GM20000 (cell line): Measurements from ENCODE around the gene ZGPAT.

Experiments used
- DNase-seq: peaks from one replicate; pipeline ENCODE4 v3.0.0; 2012; ENCODE audit warnings: low spot score
- TF ChIP-seq, protein P1 (sequence below): IDR thresholded peaks from 2 replicates; pipeline ENCODE4 v1.5.1; 2012; ENCODE audit warnings: mild to moderate bottlenecking, control low read depth; ENCODE audit errors: extremely low read depth, missing control alignments

ZGPAT gene

DNA sequence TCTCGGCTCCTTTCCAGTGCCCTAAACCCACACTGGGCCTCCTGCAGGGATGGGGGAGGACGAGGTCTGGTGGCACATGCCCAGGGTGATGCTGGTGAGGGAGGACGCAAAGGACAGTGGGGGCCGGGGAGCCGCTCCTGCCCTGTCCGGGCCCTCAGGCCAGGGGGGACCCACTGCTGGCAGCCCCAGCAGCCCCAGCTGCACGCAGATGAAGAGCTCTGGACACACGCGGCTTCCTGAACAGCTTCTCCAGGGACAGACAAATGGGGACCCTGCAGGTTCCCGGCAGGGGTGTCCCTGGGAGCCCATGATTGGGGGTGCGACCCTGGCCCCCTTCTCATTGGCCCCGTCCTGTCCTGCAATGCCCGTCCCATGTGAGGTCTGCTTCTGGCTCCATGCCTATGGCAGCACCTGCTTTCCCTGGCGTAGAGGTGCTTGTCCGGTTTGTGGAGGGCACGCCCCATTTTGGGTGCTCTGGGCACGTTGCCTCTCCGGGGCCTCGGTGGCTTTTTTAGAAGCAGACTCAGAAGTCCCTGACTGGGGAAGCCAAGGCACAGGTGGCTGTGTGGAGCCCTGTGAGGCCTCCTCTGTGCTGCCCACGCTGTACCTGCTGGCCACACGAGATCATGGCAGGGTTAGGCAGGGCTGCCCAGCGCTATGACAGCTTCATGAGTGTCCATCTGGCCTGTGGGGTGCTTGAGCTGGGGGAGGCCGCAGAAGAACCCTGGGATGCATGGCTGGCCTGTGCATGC, 26.8 kb upstream of the ZGPAT start:
- TF ChIP-seq, protein P1, sequence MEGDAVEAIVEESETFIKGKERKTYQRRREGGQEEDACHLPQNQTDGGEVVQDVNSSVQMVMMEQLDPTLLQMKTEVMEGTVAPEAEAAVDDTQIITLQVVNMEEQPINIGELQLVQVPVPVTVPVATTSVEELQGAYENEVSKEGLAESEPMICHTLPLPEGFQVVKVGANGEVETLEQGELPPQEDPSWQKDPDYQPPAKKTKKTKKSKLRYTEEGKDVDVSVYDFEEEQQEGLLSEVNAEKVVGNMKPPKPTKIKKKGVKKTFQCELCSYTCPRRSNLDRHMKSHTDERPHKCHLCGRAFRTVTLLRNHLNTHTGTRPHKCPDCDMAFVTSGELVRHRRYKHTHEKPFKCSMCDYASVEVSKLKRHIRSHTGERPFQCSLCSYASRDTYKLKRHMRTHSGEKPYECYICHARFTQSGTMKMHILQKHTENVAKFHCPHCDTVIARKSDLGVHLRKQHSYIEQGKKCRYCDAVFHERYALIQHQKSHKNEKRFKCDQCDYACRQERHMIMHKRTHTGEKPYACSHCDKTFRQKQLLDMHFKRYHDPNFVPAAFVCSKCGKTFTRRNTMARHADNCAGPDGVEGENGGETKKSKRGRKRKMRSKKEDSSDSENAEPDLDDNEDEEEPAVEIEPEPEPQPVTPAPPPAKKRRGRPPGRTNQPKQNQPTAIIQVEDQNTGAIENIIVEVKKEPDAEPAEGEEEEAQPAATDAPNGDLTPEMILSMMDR: no peak
- DNase-seq: no peak

DNA sequence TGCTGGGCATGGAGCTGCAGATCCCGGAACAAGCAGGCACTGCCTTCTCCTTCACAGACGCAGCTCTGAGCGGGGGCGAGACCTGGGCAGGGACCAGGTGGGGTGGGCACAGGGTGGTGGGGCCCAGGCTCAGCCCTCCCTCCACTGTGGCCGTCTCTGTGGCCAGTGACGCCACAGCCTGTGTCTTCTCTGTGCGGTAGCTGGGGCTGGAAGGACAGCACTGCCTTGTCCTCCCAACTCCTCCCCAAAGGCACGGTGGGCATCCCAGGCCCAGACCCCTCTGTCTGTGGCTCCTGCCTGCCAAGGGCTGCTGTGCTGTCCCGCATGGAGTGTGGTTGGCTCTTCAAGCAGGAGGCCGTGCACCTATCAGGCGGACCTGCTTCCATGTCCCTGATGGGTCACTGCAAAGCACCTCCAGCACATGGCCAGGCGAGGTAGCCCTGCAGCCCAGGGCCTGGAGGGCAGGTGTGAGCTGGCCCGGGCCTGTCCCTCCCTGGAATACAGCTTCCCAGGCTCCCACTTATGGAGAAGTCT, 26.2 kb upstream of the ZGPAT start:
- no peak for DNase-seq

DNA sequence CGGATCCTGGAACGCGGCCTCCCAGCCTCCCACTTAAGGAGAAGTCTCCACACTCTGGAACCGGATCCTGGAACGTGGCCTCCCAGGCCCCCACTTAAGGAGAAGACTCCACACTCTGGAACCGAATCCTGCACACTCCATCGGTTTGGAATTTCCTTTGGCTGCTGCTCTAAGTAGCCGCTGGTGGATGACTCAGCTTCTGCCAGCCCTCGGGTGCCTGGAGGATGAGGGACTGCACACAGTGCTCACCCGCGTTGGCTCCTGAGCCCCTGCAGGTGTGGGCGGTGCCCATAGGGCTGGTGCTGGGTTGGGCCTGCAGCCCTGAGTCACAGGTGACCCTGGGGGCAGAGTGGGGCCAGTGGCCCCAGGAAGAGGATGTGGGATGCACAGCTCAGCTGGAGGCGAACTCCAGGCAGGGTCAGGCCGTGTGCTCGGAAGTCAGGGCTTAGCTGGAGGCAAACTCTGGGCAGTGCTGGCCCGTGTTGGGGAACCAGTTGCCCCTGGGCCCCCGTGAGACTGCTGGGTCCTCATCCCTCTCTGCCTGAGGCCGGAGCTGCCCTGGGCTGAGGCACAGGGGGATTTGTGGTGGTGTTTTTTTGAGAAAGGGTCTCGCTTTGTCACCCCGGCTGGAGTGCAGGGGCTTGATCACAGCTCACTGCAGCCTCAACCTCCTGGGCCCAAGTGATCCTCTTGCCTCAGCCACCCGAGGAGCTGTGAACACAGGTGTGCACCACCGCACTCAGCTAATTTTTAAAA, 25.3 kb upstream of the ZGPAT start:
- DNase-seq: no peak
- TF ChIP-seq, protein P1: no peak

More for the DNA sequence above, 26.2 kb upstream of the ZGPAT start:
- TF ChIP-seq, protein P1: no peak

DNA sequence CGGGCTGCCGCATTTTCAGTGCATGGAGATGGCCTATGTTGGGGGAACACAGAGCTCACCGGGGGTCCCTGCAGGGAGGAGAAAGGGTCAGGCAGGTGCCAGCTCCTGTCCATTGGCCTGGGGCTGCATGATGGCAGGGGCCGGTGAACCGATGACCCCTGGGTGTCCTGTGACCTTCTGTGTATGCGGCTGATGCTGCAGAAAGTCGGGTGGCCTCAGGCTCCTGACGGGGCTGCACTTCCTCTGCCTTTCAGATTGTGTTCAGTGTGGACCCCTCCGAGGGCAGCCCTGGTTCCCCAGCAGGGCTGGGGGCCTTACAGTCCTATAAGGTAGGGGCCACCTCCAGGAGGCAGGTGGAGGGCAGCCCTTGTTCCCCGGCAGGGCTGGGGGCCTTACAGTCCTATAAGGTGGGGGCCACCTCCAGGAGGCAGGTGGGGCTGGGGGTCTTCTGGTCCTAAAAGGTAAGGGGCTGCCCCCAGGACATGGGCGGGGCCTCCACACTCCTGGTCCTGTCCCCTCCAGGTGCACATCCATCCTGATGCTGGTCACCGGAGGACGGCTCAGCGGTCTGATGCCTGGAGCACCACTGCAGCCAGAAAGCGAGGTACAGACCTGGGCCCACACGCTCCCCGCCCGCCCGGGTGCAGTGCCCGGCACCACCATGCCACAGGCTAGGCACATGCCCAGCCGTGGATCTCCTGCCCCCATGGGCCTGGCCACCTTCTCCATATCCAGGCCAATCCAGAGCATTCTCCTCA, 22.4 kb upstream of the ZGPAT start:
- no peak for DNase-seq

DNA sequence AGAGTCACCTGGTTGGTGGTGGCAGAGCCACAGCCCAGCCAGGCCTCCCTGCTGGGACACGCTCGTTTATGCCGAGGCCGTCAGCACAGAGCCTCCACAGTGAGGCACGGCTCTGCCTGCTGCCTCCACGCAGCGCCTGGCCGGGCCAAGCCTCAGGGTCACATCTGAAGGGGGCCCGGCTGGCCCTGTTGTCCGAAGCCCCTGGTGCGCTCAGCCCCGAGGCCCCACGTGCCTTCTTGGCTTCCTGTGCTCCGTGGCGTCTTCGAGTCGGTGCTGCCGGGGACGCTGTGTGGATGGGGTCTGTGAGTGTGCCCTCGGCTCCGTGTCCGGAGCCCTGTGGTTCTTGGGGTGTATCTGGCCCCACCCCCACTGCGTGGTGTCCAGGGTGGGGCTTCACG, 21.7 kb upstream of the ZGPAT start:
- DNase-seq: no peak
- TF ChIP-seq, protein P1: no peak

More for the DNA sequence above, 22.4 kb upstream of the ZGPAT start:
- TF ChIP-seq, protein P1: no peak

- DNase-seq: peak; percentile 68
Measured at GRCh38 chr20:63686492-63687321, 21.1 kb upstream of the ZGPAT start.

More at GRCh38 chr20:63686492-63687321, 21.1 kb upstream of the ZGPAT start:
- TF ChIP-seq, protein P1: no peak
